Esophagus squamous epithelium (tissue), 4 donors: Measurements from ENCODE around the gene C1orf198.

ENCODE experiments used
- CTCF ChIP-seq, 6 experiments: fragments of 450-650 bp in 4 of 6; fragments of 200-600 bp in 2 of 6; sonication (generic) in 2 of 6; IDR thresholded peaks; one replicate each; pipeline ENCODE4 v1.5.1; 2016 to 2019; ENCODE audit warnings: antibody characterized with exemption in 6 of 6, mild to moderate bottlenecking in 4 of 6, moderate library complexity in 4 of 6
- POLR2A ChIP-seq, 4 donors: fragments of 450-650 bp; IDR thresholded peaks; one replicate each; pipeline ENCODE4 v1.6.1; 2017; ENCODE audit warnings: antibody characterized with exemption in 4 of 4, mild to moderate bottlenecking in 4 of 4, moderate library complexity in 3 of 4

DNA sequence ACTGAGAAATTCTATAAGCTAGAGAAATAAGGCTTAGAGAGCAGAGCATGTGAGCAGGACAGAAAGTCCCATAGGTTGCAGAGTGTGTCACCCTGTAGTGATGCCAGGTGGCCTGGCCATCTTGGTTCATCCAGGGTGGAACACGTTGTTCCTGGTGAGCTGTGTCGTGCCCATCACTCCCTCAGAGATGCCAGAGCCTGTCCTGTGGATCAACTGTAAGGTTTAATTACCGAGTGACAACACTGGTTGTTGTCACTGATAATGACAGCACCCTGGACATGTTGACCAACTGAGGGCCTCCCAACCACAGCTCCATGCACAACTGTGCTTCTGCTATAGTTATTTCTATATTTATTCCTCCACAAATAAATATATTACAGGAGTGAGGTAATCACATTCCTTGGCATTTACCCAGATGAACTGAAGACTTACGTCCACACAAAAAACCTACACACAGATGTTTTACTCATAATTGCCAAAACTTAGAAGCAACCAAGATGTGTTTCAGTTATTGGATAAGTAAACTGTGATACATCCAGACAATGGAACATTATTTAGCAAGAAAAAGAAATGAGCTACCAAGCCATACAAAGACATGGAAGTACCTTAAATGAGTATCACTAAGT, 6.2 kb downstream of the C1orf198 start:
- TF ChIP-seq CTCF (IDR thresholded peaks at IDR 0.05) (no peak), POLR2A (IDR thresholded peaks at IDR 0.05) (no peak)
